ENCODE data around the gene EPHA1.
"Not testable (repeated sequence)": the region's sequence is repeated elsewhere in the genome, so short reads cannot be mapped to it uniquely, and the experiment has no call there.

Gene EPHA1

DNA sequence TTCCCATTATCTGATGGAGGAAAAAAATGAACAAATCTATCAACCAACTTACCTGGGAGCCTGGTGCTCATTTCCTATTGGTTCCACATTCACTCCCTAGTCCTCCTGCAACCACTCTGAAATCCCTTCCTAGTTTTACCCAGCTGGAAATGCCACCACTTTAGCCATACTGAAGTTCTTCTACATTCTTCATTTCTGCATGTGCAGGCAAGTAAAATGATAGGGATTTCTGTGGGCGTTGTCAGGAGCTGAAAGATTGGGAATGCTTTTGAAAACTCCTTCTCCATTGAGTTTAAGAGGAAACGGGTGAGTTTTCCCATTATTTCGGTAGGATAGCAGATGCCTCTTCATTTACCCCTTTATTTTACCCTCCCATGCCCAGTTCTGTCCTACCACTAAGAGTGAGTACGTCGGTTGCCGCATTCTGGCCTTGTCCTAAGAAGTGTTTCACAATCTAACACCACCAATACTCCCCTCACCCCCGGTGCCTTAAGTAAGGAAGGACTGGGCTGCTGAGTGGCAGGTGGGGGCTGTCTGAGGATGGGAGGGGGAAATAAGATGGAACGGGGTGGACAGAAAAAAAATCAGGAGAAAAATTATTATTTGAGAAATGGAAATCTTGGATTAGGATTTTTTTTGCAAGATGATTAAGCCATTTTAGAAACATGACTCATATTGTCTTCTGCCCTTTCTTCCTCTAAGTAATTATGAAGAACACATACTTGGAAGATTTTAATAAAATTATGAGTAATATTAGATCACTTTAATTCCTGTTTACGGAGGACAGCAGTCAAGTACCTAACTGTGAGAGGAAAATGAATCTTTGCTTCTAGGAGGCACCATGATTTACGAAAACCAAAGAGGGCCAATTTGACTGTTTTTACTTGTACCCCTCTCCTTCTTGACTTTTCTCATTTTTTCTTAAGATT is 21.4 kb upstream of the EPHA1 start:
- Histone ChIP-seq H3K4me3 (ENCODE audit: low read depth in 1 of 2, low read length in 2 of 2) (no peak overlapping the region), H3K27ac (ENCODE audit: low read length) (no peak overlapping the region), H3K9me3 (ENCODE audit: control insufficient read depth in 1 of 2, low read length in 2 of 2) (no peaks in the 10 kb centered on the region), H3K4me1 (ENCODE audit: control insufficient read depth in 1 of 2, insufficient read depth in 2 of 2, low read length in 2 of 2) (no peaks in the 10 kb centered on the region), H3K27me3 (ENCODE audit: low read depth, low read length) (no peaks in the 10 kb centered on the region), H3K36me3 (ENCODE audit: control insufficient read depth in 1 of 2, insufficient read depth in 2 of 2, low read length in 2 of 2) (no peaks in the 10 kb centered on the region)

DNA sequence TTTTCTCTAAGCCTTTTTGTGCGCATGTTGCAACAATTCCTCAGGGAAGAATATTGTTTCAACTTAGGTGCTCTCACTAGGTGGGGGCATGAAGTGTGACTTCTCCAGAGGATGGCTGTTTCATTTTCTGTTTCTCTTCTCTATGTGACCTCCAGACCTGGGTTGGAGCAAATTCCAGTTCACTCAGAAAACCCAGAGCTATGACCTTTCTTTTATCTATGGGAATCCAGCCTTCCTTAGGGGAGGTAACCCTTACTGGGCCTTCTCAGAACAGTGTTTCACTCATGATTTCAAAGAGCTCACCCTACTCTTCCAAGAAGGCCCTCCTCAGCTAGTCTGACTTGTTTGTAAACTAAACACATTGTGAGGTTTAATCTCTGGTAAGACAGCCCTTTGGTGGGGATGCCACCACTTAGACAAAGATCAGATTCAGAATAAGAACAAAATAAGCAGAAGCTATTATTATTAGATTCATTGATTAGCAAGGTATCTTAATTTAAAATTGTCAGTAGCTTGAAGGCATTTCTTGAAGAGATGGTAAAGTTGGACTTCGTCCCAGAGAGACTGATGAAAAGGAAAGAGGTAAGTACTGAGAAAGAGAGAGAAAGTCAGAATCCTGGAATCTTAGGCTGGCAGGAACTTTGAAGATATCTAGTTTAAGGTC is 18.0 kb upstream of the EPHA1 start:
- Histone ChIP-seq H3K9me3 (ENCODE audit: control insufficient read depth in 1 of 2, low read length in 2 of 2) (no peaks in the 10 kb centered on the region), H3K4me1 (ENCODE audit: control insufficient read depth in 1 of 2, insufficient read depth in 2 of 2, low read length in 2 of 2) (no peaks in the 10 kb centered on the region), H3K27me3 (ENCODE audit: low read depth, low read length) (no peaks in the 10 kb centered on the region), H3K36me3 (ENCODE audit: control insufficient read depth in 1 of 2, insufficient read depth in 2 of 2, low read length in 2 of 2) (no peaks in the 10 kb centered on the region), H3K4me3 (ENCODE audit: low read depth in 1 of 2, low read length in 2 of 2) (no peak overlapping the region), H3K27ac (ENCODE audit: low read length) (no peak overlapping the region)

DNA sequence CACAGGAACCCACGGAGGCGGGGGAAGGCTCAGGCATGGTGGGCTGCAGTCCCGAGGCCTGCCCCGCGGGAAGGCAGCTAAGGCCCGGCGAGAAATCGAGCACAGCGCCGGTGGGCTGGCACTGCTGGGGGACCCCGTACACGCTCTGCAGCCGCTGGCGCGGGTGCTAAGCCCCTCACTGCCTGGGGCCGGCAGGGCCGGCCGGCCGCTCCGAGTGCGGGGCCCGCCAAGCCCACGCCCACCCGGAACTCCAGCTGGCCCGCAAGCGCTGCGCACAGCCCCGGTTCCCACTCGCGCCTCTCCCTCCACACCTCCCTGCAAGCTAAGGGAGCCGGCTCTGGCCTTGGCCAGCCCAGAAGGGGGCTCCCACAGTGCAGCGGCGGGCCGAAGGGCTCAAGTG is 15.8 kb upstream of the EPHA1 start:
- H3K4me3 ChIP-seq (ENCODE audit: low read depth in 1 of 2, low read length in 2 of 2); H3K4me1 ChIP-seq (ENCODE audit: control insufficient read depth in 1 of 2, insufficient read depth in 2 of 2, low read length in 2 of 2); H3K9me3 ChIP-seq (ENCODE audit: control insufficient read depth in 1 of 2, low read length in 2 of 2); H3K36me3 ChIP-seq (ENCODE audit: control insufficient read depth in 1 of 2, insufficient read depth in 2 of 2, low read length in 2 of 2); H3K27me3 ChIP-seq (ENCODE audit: low read depth, low read length); H3K27ac ChIP-seq (ENCODE audit: low read length): not testable (repeated sequence)

DNA sequence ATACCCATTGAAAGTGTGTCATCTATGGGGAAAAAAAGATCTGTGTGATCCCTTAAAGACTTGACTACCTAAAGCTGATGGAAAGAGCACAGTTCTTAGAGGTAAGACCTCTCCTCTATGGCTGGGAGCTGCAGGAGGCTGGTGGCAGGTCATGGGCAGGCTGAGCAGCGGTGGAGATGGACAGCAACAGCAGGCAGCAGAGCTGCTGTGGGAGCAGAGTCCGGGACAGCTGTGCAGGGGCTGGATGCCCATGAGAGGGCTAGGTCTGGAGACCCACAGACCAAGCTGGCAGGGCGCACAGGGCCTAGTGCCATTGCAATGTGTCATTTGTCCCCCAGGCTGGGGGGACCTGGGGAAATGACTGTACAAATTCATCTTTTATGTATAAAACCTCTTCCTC is 13.4 kb upstream of the EPHA1 start:
- H3K9me3 ChIP-seq (ENCODE audit: control insufficient read depth in 1 of 2, low read length in 2 of 2) = no peaks in the 10 kb centered on the region
- H3K36me3 ChIP-seq (ENCODE audit: control insufficient read depth in 1 of 2, insufficient read depth in 2 of 2, low read length in 2 of 2) = no peaks in the 10 kb centered on the region
- no peaks in the 10 kb centered on the region for H3K4me1 ChIP-seq (ENCODE audit: control insufficient read depth in 1 of 2, insufficient read depth in 2 of 2, low read length in 2 of 2)
- H3K27me3 ChIP-seq (ENCODE audit: low read depth, low read length) = no peaks in the 10 kb centered on the region
- no peak overlapping the region for H3K4me3 ChIP-seq (ENCODE audit: low read depth in 1 of 2, low read length in 2 of 2)
- H3K27ac ChIP-seq (ENCODE audit: low read length) = no peak overlapping the region

DNA sequence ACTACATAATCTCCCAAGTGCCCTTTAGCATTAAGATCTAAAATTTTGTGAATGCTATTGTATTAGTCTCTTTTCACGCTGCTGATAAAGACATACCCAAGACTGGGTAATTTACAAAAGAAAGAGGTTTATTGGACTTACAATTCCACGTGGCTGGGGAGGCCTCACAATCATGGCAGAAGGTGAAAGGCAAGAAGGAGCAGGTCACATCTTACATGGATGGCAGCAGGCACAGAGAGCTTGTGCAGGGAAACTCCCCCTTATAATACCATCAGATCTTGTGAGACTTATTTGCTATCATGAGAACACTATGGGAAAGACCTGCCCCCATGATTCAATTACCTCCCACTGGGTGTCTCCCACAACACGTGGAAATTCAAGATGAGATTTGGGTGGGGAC is 12.0 kb upstream of the EPHA1 start:
- H3K27me3 ChIP-seq (ENCODE audit: low read depth, low read length); H3K4me3 ChIP-seq (ENCODE audit: low read depth in 1 of 2, low read length in 2 of 2); H3K36me3 ChIP-seq (ENCODE audit: control insufficient read depth in 1 of 2, insufficient read depth in 2 of 2, low read length in 2 of 2); H3K27ac ChIP-seq (ENCODE audit: low read length); H3K4me1 ChIP-seq (ENCODE audit: control insufficient read depth in 1 of 2, insufficient read depth in 2 of 2, low read length in 2 of 2); H3K9me3 ChIP-seq (ENCODE audit: control insufficient read depth in 1 of 2, low read length in 2 of 2): not testable (repeated sequence)

DNA sequence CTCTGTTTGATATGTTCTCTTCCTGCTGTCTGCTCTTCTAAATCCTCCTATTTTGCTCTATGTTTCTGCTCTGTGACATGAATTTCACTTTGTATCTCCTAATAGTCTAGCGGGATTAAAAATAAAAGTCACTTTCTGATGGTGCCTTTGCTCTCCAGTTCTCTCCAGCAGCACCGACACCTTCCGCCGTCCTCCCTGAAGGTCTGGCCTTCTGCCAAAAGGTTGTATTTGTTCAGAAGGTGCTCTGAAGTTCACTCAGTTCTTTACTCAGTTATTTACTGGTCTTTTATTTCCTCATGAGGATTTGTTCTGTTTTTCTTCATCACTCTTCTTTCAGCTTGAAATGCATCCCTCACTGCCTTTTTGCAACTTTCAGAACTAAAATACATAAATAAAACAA is 11.2 kb upstream of the EPHA1 start:
- H3K36me3 ChIP-seq (ENCODE audit: control insufficient read depth in 1 of 2, insufficient read depth in 2 of 2, low read length in 2 of 2) = no peaks in the 10 kb centered on the region
- H3K27me3 ChIP-seq (ENCODE audit: low read depth, low read length) = no peaks in the 10 kb centered on the region
- H3K4me3 ChIP-seq (ENCODE audit: low read depth in 1 of 2, low read length in 2 of 2) = no peak overlapping the region
- H3K9me3 ChIP-seq (ENCODE audit: control insufficient read depth in 1 of 2, low read length in 2 of 2) = no peaks in the 10 kb centered on the region
- no peak overlapping the region for H3K27ac ChIP-seq (ENCODE audit: low read length)
- H3K4me1 ChIP-seq (ENCODE audit: control insufficient read depth in 1 of 2, insufficient read depth in 2 of 2, low read length in 2 of 2) = no peaks in the 10 kb centered on the region

DNA sequence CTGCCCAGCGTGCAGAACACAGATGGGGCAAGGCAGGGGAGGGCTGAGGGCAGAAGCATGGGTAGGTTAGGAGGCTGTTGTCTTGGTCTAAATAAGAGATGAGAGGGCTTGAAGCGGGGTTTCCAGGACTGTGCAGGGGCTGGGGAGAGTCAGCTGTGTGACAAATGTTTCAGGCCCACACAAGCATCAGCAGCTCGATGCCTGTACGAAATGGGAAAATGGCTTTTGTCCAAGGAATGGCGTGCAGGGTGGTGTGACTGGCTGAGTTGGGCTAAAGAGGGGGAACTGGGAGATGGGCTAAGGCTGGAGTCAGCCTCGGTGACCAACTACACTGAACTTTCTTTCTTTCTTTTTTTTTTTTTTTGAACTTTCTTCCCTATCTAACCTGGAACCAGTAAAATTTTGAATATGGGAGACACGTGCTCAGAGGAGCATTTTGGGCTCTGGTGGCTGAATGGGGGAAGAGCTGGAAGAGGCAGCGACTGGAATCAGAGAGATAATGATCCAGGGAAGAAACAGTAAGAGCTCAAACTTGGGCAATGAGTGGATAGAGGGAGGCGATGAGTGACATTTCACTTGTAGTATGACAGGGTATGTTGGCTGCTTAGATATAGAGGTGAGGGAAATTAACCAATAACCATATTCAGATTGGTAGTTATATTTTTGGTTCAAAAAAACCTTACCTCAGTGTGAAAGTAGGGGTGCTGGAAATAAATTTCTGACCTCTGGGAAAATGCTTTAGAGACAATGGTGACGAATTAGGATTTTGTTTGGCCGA is 10.2 kb upstream of the EPHA1 start:
- no peaks in the 10 kb centered on the region for H3K4me1 ChIP-seq (ENCODE audit: control insufficient read depth in 1 of 2, insufficient read depth in 2 of 2, low read length in 2 of 2)
- no peaks in the 10 kb centered on the region for H3K27me3 ChIP-seq (ENCODE audit: low read depth, low read length)
- no peaks in the 10 kb centered on the region for H3K36me3 ChIP-seq (ENCODE audit: control insufficient read depth in 1 of 2, insufficient read depth in 2 of 2, low read length in 2 of 2)
- no peak overlapping the region for H3K27ac ChIP-seq (ENCODE audit: low read length)
- H3K4me3 ChIP-seq (ENCODE audit: low read depth in 1 of 2, low read length in 2 of 2) = no peak overlapping the region
- H3K9me3 ChIP-seq (ENCODE audit: control insufficient read depth in 1 of 2, low read length in 2 of 2) = no peaks in the 10 kb centered on the region

DNA sequence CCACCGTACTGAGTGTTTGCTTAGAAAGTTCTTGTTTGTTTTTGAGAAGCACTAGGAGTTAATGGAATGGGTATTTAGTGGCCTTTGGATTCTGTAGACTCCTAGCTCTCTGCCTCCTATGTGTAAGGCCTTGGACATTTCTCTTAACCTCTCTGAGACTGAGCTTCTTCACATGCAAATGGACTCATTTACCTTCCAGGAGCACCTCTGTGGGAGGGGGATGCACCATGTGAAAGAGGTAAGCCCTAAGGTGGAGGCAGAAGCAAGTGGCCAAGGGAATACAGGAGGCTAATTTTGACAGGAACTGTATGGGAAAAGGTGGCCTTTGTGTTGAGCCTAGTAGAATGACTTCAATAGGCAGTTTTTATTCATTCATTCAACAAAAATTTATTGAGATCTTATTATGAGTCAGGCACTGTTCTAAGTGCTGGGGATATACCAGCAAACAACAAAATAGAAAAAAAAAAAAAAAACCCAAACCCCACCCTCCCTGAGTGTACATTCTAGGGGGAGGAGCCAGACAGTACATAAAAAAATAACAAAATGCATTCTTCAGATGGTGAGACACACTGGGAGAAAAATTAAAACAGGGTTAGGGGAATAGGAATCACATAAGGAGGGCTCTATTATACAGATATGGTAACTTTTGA is 9.2 kb upstream of the EPHA1 start:
- Histone ChIP-seq H3K4me1 (ENCODE audit: control insufficient read depth in 1 of 2, insufficient read depth in 2 of 2, low read length in 2 of 2) (no peaks in the 10 kb centered on the region), H3K27ac (ENCODE audit: low read length) (no peak overlapping the region), H3K27me3 (ENCODE audit: low read depth, low read length) (no peaks in the 10 kb centered on the region), H3K36me3 (ENCODE audit: control insufficient read depth in 1 of 2, insufficient read depth in 2 of 2, low read length in 2 of 2) (no peaks in the 10 kb centered on the region), H3K4me3 (ENCODE audit: low read depth in 1 of 2, low read length in 2 of 2) (no peak overlapping the region), H3K9me3 (ENCODE audit: control insufficient read depth in 1 of 2, low read length in 2 of 2) (no peaks in the 10 kb centered on the region)

DNA sequence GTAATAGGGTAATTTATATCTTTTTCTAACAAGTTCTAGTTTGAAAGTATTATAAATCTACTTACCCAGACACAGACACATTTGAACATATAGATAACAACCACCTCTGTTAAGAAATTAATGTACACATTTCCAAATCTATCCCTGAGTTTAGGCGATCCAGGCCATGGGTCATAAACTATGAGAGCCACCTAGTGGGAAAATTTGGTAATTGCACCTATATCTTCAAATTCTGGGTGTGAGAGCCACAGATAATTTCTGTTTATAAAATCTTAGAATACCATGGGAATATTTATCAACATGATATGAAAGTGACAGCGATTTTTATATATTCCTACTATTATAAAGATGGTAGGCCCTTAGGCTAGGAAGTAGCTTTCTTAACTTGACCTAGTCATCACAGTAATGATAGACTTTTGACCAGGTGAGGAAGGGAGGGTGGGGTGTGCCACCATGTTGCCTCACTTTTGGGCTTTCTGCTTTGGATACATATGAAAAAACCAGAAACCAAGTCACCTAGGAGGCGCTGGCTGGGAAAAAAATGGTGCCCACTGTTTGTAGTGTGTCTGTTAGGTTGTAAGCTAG is 8.0 kb upstream of the EPHA1 start:
- H3K27ac ChIP-seq (ENCODE audit: low read length) = no peak overlapping the region
- H3K9me3 ChIP-seq (ENCODE audit: control insufficient read depth in 1 of 2, low read length in 2 of 2) = no peaks in the 10 kb centered on the region
- H3K4me1 ChIP-seq (ENCODE audit: control insufficient read depth in 1 of 2, insufficient read depth in 2 of 2, low read length in 2 of 2) = no peaks in the 10 kb centered on the region
- no peak overlapping the region for H3K4me3 ChIP-seq (ENCODE audit: low read depth in 1 of 2, low read length in 2 of 2)
- H3K36me3 ChIP-seq (ENCODE audit: control insufficient read depth in 1 of 2, insufficient read depth in 2 of 2, low read length in 2 of 2) = no peaks in the 10 kb centered on the region
- H3K27me3 ChIP-seq (ENCODE audit: low read depth, low read length) = no peaks in the 10 kb centered on the region

DNA sequence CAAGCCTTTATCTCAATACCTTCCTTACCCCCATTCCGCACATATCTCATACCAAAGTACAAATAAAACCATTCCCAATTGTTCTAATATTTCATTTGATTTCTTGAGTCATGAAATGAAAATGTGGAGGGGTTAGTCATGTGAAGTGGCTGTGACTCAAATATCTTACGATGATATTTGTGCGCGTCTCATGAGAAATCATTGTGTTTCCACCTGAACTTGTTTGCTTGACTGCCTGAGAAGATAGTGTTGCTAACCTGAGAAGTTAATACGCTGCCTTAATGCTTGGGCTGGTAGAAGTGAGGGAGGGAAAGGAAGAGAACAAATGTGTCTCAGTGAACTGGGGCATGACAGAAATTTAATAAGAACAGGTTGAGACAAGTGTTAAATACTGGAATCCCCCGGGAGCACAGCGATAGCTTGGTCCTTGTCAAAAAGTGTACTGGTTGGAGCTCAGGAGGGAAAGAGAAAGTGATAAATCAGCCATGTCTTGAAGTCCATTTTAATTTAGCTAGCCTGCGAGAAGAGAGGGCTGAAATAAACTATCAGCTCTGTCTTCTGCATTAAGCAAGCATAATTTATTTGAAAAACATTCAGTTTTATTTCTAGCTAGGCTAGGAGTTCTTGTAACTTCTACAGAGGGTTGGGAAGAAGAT is 7.2 kb upstream of the EPHA1 start:
- Histone ChIP-seq H3K4me3 (ENCODE audit: low read depth in 1 of 2, low read length in 2 of 2) (no peak overlapping the region), H3K9me3 (ENCODE audit: control insufficient read depth in 1 of 2, low read length in 2 of 2) (no peaks in the 10 kb centered on the region), H3K4me1 (ENCODE audit: control insufficient read depth in 1 of 2, insufficient read depth in 2 of 2, low read length in 2 of 2) (no peaks in the 10 kb centered on the region), H3K27me3 (ENCODE audit: low read depth, low read length) (no peaks in the 10 kb centered on the region), H3K36me3 (ENCODE audit: control insufficient read depth in 1 of 2, insufficient read depth in 2 of 2, low read length in 2 of 2) (no peaks in the 10 kb centered on the region), H3K27ac (ENCODE audit: low read length) (no peak overlapping the region)

Data from muscle layer of duodenum (tissue), 2 donors.